SU-DHL-6 (cell line): ENCODE measurements around the gene RYK.

ENCODE experiments used
- CTCF ChIP-seq: fragments of 200-600 bp; sonication (generic); IDR thresholded peaks from one replicate; pipeline ENCODE4 v1.5.1; 2017; ENCODE audit warnings: antibody characterized with exemption, mild to moderate bottlenecking, low read length, moderate library complexity; ENCODE audit not compliant: insufficient read depth, poor library complexity, severe bottlenecking
- EZH2phosphoT487 ChIP-seq: fragments of 200-600 bp; sonication (generic), shearing (Covaris generic); conservative IDR thresholded peaks from 2 replicates; pipeline ENCODE4 v1.6.1; 2018; ENCODE audit warnings: mild to moderate bottlenecking, antibody characterized with exemption, low read length, moderate library complexity, mixed read lengths

GRCh38 chr3:134179508-134179907 lies 71.2 kb downstream of the RYK start:
- no peak for TF ChIP-seq CTCF
- TF ChIP-seq EZH2phosphoT487: no peak
